ENCODE measurements around the gene SGSM2.

Gene SGSM2

DNA sequence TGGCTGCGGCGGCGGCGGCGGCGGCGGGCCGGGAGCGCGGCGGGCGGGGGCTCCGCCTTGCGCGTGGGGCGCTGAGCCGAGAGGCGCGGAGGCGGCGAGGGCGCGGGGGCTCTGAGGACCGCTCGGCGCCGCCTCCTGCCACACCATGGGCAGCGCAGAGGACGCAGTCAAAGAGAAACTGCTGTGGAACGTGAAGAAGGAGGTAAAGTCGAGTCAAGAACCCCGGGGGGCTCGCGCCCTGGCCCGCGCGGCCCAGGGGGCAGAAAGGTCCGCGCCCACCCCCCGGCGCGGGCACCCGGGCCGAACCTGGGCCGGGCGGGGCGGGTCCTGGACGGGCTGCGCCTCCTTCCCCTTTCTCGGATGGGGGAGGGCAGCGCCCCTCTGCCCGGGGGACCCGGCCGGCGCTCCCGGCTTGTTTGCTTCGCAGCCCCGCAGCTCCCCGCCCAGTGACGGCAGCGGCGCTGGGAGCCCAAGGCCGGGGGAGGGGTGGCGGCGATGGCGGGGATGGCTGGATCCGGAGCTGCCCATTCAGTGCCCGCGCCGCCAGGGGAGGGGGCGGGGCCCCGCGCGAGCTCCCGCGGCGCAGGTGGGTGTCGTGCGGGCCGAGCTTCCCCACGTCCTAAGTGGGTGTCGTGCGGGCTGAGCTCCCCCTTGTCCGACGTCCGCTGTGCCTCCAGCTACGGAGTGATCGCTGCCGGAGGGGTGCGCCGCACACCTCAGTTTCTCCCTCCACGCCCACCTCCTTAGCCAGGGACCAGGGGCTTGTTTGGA, 428 bp downstream of the SGSM2 start:
- DNase-seq (ENCODE audit: low read depth in 2 of 3, low spot score in 1 of 3), result peak in 2 of 3 donors; percentile 32 to 58

DNA sequence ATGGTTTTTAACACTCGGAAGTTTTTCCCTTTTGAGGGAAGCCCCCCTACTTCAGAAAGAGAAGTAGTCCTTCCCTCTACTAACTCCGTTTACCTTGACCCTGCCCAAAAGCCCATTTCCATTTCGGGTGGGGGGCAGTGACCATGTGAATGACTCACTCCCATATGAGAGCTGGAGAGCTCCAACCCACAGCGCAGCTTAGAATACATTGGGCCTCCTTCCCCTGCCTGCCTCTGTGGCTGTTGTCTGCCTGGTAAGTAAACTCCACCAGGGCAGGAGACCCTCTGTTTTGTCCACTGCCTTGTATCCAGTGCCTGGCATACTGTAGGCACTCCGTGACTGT, 985 bp downstream of the SGSM2 start:
- no peak for DNase-seq (ENCODE audit: low read depth in 2 of 3, low spot score in 1 of 3)

DNA sequence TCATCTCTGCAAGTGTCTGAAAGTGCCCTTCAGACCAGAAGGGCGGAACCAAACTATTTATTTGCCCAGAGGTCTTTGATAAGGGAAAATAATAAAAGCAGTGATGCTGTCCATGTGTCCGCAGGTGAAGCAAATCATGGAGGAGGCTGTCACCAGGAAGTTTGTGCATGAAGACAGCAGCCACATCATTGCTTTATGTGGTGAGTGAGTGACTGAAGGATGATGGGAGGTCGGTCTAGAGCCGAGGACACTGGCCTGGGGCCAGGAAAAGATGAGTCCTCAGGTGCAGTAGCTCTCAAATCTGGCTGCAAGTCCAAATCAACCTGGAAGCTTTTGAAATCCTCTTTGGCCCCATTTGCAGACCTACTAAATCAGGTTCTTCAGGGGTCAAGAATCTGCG, 6.1 kb downstream of the SGSM2 start:
- DNase-seq (ENCODE audit: low read depth in 2 of 3, low spot score in 1 of 3), result peak in 1 of 3 donors; percentile 26

DNA sequence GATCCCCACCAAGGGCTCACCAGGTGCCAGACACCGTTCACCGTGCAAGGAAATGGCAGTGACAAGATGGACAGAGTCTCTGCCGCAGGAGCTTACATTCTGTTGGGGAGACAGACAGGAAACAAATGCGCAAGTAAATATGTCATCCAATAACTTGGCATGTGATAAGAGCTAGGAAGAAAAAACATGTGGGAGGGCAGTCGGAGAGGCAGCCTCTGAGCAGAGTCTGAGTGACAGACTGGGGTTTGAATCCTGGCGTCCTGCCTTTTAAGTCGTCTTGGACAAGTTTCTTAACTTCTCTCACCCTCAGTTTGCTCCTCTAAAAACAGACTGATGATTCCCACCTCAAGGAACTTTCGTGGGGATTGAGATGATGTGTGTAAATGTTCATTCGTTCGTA, 7.2 kb downstream of the SGSM2 start:
- DNase-seq (ENCODE audit: low read depth in 2 of 3, low spot score in 1 of 3), result no peak

DNA sequence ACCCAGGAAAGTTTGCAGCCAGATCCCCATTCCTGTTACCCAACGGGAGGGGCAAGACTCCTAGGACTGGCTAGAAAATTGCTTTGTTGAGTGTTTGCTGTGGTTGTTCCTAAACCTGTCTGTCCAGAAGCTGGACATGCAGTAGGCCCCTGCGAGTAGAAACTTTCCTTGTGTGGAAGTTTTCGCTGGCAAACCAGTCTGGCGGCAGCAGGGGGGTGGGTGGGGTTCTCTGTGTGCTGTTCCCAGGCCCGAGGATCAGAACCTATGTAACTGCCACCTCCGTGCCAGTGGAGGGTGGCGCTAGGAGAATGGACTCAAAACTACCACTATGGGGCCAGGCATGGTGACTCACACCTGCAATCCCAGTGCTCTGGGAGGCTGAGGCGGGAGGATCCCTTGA, 9.2 kb downstream of the SGSM2 start:
- no peak for DNase-seq (ENCODE audit: low read depth in 2 of 3, low spot score in 1 of 3)

DNA sequence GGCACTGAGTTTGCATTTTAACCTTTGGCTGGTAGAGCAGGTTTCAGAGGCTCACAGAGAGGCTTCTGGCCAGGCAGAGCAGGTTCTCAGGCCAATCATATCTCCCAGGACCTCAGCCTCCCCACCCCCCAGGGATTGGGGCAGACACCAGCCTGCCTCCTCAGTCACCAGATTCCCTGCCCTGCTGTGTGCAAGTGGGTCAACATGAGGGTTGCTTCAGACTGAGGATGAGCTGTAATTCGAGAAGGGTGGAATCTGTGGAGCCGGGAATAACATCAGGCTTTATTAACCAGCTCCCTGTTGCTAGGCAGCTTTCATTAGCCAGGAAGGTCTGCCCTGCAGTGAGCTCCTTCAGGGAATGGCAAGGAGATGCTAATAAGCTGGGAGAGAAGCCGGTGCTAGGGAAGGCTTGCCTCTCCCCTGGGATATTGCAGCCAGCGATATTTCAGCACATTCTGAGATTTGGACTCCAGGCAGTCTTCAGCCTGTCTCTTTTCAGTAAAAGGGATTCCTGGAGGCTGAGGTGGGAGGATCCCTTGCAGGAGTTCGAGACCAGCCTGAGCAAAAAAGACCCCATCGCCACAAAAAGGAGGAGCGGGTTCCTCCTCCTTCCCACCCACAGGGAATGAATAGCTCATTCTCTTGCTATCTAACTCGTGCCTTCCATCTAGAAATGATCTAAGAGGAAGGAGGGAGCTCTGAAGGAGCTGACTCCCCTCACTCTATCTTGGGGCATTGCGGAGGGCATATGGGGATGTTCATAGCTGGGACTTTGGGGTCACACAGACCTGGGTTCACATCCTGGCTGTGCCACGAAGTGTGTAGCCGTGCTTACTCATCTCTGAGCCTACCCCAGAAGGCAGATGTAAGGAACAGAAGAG, 10.7 kb downstream of the SGSM2 start:
- no peak for DNase-seq (ENCODE audit: low read depth in 2 of 3, low spot score in 1 of 3)

DNA sequence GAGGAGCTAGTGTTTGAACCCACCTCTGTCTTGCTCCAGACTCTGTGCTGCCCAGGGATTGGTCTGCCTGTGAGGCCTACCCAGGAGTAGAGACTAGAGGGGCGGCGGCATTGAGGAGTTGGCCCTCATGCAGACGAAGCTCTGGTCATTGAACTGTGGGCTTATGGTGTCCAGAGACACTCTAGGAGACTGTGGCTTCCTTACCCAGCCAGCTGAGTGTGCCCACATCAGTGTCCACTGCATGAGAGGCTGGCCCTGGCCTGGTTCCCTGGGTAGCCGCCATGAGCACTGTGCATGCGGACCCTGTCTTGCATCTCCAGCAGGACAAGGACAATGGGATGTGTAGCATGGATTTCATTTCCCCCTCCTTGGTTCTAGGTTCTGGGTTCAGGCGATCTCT, 14.0 kb downstream of the SGSM2 start:
- no peak for DNase-seq (ENCODE audit: low read depth in 2 of 3, low spot score in 1 of 3)

DNA sequence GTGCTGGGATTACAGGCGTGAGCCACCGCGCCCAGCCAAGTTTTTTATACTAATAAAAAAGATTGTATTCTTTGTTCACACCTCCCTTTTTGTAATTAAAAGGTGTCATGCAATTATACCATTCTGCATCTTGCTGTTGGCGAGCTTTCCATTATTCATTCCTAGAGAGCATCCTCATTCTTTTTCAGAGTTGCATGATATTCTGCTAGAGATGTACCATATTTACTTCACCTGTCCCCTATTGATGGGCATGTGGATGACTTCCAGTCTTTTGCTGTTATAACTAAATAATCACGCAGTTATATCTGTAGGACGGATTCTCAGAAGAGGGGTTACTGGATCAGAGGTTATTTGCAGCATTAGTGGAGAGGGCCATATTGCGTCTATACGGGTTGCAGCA, 17.0 kb downstream of the SGSM2 start:
- no peak for DNase-seq (ENCODE audit: low read depth in 2 of 3, low spot score in 1 of 3)

DNA sequence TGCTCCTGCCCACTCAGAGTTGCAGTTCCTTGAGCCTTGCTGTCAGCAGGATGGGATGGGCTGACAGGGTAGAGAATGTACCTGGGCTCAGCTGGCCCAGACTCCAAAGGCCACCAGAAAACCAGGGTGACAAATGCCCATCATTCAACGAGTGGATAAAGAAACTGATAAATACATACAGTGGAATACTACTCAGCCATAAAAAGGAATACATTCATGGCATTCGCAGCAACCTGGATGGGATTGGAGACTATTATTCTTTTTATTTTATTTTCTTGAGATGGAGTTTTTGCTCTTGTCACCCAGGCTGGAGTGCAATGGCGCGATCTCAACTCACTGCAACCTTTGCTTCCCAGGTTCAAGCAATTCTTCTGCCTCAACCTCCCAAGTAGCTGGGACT, 19.9 kb downstream of the SGSM2 start:
- DNase-seq (ENCODE audit: low read depth in 2 of 3, low spot score in 1 of 3), result no peak

DNA sequence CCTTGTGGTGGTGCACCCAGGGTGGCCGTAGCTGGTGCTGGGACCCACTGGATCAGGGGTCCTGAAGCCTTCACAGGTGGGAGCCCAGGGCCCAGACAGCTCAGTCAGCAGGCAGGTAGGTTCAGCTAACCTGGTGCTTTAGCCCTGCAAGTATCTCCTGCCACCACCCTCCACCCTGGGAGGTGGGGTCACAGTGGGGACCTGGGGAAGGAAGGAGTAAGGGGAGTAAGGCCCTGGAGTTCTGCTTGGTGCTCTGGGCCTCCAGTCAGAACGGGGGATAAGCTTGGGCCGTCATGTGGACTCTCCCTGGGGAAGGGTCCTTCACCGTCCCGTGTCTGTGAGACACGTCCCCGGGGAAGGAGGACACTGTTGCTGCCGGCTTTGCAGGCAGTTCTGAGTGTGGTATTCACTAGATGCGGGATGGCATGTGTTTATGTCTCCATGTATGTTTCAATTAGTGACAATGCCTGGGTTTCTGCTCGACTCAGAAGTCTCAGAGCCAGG, 20.7 kb downstream of the SGSM2 start:
- DNase-seq (ENCODE audit: low read depth in 2 of 3, low spot score in 1 of 3), result no peak

DNA sequence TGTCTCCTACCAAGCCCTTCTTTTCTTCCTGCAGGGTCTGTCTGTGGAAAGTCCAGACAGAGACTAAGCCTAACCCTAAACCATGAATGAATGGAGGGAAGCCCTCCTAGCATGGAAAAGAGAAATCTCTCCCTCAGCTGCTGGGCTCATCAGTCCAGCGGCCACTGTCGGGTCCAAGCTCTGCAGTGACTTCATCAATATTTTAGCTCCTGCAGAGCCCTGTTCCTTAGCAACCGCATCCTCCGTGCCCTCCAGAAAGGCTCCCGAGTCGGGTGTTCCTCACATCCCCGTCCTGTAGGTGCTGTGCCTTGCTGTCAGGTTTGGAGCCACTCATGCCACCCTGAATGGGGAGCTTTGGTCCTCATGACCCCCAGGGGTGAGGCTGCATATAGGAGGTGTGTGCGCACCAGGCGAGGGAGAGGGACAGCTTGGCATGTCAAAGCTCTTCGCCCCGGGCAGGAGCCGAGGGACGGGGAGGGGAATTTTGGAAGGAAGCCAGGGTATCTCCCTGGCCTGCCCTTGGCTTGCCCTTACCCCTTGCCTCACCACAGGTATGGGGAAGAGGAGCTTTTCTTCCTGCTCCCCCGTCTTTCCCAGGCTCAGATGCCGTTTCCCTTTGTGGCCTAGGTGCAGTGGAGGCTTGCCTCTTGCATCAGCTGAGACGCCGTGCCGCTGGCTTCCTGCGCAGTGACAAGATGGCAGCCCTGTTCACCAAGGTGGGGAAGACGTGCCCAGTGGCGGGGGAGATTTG, 23.9 kb downstream of the SGSM2 start:
- no peak for DNase-seq (ENCODE audit: low read depth in 2 of 3, low spot score in 1 of 3)

DNA sequence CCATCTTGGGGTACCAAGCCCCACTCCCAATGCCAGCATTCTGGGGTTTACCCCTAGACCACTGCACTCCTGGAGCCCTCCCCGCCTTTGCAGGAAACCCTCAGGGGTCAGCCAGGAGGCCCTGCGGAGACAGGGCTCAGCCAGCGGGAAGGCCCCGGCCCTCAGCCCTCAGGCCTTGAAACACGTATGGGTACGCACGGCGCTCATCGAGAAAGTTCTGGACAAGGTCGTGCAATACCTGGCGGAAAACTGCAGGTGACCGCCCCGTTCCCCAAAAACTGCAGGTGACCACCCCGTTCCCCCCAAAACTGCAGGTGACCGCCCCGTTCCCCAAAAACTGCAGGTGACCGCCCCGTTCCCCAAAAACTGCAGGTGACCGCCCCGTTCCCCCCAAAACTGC, 24.7 kb downstream of the SGSM2 start:
- no peak for DNase-seq (ENCODE audit: low read depth in 2 of 3, low spot score in 1 of 3)

DNA sequence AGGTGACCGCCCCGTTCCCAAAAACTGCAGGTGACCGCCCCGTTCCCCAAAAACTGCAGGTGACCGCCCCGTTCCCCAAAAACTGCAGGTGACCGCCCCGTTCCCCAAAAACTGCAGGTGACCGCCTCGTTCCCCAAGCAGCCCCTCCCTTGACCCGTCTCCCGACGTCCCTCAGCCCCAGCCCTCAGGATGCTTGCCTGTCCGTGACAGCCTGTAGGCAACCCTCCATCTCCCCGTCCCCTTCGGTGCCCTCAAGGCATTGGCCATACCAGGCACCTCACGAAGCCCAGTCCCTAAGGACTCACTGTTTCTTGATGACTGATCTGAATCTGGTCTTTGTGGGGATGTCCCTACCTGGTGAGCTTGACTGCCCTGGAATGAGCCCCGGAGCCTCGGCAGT, 25.1 kb downstream of the SGSM2 start:
- DNase-seq (ENCODE audit: low read depth in 2 of 3, low spot score in 1 of 3), result no peak

DNA sequence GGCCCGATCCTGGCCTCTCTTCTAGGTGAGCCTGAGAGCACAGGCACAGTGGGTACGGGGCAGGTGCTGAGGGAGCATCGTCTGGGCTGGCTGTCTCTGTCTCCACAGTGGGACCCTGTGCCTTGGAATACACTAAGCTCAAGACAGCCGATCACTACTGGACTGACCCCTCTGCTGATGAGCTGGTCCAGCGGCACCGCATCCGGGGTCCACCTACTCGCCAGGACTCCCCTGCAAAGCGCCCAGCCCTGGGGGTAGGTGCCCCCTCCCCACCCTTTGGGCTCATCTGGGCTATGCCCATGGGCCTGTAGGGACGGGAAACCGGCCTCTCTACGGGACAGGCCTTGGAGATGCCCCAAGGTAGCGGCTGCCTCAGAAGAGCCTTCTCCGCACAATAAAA, 25.6 kb downstream of the SGSM2 start:
- no peak for DNase-seq (ENCODE audit: low read depth in 2 of 3, low spot score in 1 of 3)

DNA sequence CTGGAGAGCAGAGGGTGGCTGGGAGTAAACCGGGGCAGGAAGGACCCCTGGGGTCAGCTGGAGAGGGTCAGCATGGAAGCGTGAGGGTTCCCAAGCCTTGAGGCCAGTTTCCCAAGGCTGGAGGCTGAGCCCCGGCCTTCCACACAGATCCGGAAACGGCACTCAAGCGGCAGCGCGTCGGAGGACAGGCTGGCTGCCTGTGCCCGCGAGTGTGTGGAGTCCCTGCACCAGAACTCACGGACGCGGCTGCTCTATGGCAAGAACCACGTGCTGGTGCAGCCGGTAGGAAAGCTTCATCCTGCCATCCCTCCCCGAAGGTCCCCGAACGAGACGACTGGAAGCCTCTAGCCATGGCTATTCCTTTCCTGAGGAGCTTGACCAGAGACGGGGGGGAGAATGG, 26.0 kb downstream of the SGSM2 start:
- DNase-seq (ENCODE audit: low read depth in 2 of 3, low spot score in 1 of 3), result no peak

DNA sequence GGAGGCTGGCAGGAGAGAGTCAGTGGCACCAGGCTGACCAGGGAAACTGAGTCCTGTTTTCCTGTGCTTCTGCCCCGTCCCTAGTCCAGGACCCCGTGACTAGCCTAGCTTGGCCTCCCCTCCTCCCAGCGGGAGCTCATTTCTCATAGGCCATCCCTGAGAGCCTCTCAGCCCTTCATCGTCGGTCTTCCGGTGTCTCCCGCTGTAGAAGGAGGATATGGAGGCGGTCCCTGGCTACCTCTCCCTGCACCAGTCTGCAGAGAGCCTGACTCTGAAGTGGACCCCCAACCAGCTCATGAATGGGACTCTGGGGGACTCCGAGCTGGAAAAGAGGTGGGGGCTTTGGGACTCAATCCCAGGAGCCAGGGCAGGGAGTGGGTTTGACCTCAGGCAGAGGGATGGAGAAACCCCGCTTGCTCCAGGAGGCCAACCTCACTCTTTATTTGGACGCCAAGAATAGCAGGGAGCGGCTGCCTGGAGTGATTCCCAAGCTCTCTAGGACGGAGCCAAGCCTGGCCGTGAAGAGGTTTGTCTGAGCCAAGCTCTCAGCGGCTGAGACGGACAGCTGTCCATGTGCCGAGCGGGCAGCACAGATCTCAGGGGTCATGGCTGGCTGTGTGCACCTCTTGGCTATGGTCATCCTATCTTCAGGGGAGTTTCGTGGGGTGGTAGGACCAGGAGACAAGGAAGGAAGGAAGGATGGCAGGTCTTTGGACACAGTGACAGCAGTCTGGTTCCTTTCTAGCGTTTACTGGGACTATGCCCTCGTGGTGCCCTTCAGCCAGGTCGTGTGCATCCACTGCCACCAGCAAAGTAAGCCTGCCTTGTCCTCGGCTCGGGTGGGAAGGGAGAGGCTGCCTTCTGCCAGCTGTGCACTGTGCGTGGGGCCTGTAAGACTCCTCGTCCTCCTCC, 26.8 kb downstream of the SGSM2 start:
- DNase-seq (ENCODE audit: low read depth in 2 of 3, low spot score in 1 of 3), result no peak

DNA sequence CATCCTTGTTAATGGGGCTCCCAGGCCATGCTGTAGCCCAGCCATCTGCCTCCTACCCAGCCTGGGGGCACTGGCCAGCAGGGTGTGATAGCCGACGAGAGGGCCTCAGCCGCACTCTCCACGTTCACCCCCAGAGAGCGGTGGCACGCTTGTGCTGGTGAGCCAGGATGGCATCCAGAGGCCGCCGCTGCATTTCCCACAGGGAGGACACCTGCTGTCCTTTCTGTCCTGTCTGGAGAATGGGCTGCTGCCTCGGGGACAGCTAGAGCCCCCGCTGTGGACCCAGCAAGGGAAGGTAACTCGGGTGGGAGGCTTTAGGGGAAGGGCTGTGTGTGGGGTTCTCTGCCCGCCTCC, 27.4 kb downstream of the SGSM2 start:
- DNase-seq (ENCODE audit: low read depth in 2 of 3, low spot score in 1 of 3), result no peak

DNA sequence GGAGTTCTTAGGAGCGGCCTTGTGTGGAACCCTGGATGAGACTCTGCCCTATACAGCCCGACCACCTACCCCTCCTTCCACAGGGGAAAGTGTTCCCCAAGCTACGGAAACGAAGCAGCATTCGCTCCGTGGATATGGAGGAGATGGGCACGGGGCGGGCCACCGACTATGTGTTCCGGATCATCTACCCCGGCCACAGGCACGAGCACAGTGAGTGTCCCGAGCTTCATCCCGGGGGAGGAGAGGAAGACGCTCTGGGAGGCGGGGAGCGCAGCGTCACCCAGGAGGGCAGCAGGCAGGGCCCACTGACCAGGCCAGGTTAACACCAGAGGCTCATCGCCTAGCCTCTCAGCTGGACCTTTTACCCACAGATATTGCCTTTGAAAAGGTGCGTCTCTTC, 27.8 kb downstream of the SGSM2 start:
- no peak for DNase-seq (ENCODE audit: low read depth in 2 of 3, low spot score in 1 of 3)

DNA sequence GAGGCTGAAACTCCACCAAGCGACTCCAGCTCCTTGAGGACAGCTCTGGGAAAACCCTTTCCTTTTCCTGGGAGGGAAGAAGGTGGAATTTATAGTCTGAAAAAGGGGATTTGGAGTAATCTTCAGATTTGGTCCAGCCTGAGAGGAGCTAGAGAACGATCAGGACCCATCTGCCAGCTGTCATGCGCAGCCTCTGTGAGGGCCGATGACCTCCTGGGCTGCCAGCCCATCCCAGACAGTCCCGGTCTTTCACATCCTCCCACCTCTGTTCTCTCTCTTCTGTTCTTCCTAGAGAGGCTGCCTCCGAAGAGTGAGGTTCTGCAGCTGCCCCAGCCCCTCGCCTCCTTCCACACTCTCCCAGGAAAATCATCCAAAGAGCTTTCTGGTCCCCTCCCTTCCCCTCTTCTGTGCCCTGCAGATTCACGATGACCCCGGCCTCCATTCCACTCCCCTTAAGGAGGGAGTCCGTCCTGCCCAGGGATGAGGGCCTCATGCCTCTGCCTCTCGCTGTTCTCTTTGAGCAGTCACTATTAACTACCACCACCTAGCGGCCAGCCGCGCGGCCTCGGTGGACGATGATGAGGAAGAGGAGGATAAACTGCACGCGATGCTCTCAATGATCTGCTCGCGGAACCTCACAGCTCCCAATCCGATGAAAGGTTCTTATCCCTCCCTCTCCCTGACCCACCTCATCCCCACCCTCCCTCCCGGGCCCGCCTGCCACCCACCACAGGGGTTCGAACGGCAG, 29.6 kb downstream of the SGSM2 start:
- no peak for DNase-seq (ENCODE audit: low read depth in 2 of 3, low spot score in 1 of 3)

DNA sequence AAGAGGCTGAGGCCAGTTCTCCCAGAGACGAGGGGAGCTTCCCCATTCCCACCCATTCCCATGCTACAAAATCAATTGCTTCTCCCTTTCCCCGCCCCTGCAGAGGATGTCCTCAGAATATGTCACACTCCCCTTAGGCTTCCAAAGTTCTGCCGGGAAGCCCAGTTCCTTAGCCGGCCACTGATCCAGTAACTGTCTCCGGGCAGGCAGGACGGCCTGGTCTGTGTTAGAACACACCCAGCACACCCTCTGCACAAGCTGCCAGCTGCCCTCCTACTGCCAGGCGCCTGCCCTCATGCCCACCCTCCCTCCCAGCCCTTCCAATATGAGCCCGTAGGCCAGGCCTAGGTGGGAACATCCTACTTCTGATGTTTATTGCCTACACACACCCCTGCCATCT, 31.1 kb downstream of the SGSM2 start:
- DNase-seq (ENCODE audit: low read depth in 2 of 3, low spot score in 1 of 3), result no peak
